DMS 273 (cell line): ENCODE measurements around the gene SSTR5.
"Not testable (repeated sequence)": the region's sequence is repeated elsewhere in the genome, so short reads cannot be mapped to it uniquely, and the experiment has no call there.

Experiments used
- DNase-seq: peaks from one replicate; lab custom pipeline; 2025; ENCODE audit not compliant: unreplicated experiment; lab: John Stamatoyannopoulos, UW

Gene SSTR5

DNA sequence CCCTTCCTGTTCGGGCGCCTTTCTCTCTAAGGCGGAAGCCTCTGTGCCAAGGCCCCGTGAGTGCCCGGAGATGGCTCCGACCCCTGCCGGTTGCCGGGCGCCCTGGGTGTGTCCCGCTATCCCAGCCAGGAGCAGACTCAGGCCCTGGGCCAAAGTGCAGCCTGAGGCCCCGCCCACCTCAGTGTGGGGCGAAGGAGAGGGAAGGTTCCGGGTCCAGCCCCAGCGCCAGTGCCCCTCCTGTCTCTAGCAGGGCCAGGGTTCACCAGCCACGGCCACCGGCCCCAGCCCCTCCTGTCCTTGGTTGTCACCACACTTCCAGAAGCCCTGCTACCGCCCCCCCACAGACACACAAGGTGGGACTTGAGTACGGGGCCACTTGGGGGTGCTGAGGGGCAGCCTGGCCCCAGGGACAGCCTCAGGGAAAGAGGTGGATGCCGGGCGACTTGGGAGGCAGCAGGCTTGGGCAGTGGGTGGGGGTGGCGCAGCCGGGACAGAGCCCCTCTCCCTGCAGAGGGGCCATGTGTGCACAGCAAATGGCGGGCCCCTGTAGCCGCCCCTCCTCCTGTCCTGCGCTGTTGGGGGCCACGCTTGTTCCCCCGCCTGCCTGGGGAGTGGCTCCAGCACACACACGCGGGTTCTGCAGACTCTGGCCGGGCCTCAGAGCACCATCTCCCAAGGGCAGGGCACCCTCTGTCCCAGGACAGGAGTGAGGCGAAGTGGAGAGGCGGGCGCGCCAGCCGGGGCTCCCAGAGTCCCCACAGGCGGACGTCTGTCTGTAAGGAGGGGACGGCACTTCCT, 17.5 kb downstream of the SSTR5 start:
- DNase-seq, result peak; percentile 70

DNA sequence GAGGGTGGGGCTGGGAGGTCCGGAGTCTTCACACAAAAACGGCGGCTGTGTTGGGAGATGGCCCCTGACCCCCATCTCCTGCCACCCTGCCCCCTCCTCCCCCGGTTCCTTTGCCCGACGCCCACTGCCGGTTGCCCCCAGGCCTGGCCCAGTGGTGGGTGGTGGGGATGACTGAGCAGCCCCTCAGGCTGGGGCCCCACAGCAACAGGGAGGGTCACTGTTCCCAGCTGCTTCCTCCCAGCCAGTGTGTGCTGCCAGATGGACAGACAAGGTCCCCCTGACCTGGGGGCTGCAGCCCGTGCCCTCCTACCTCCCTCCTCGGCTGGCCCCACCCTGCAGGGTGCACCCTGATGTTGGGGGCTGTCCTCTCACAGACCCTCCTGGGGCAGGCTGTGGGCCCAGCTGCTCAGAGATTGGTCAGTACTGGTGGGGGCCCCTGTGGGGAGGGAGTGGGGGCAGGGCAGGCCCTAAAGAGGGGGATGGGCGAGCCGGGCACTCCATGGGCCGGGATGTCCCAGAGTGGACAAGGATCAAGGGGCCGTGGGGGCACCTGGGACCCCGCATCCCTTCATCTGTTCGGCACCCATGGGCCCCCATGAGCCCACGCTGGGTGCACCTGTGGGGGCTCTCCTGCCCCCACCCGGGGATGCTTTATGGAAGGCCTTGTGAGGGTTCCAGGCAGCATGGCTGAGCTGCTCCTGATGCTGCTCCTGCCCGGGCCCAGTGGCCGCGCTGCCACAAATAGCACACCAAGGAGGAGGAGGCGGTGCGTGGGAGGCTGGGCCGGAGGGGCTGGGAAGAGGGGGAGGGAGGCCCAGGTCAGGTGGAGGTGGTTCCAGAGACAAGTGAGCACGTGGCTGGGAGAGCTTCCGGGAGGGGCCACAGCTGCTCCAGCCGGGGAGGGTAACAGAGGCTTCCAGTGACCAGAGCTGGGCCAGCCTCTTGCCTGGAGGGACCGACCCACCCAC, 18.4 kb downstream of the SSTR5 start:
- no peak for DNase-seq

DNA sequence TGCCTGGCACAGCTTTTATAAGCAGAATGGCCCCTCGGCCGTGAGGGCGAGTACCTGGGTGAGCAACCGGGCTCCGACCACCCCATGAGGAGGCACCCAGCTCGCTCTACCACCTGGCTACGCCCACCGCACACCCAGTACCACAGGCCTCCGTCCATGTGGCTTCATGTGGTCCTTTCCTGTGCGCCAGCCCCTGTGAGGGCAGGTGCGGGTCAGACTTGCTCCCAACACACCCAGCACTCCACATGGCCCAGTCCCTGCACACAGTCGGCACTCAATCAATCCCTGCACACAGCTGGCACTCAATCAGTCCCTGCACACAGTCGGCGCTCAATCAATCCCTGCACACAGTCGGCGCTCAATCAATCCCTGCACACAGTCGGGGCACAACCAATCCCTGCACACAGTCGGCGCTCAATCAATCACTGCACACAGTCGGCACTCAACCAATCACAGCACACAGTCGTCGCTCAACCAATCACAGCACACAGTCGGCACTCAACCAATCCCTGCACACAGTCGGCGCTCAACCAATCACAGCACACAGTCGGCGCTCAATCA, 19.5 kb downstream of the SSTR5 start:
- DNase-seq, result no peak

DNA sequence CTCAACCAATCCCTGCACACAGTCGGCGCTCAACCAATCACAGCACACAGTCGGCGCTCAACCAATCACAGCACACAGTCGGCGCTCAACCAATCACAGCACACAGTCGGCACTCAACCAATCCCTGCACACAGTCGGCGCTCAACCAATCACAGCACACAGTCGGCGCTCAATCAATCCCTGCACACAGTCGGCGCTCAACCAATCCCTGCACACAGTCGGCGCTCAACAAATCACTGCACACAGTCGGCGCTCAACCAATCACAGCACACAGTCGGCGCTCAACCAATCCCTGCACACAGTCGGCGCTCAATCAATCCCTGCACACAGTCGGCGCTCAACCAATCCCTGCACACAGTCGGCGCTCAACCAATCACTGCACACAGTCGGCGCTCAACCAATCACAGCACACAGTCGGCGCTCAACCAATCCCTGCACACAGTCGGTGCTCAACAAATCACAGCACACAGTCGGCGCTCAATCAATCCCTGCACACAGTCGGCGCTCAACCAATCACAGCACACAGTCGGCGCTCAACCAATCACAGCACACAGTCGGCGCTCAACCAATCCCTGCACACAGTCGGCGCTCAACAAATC, 20.2 kb downstream of the SSTR5 start:
- not testable (repeated sequence) for DNase-seq

DNA sequence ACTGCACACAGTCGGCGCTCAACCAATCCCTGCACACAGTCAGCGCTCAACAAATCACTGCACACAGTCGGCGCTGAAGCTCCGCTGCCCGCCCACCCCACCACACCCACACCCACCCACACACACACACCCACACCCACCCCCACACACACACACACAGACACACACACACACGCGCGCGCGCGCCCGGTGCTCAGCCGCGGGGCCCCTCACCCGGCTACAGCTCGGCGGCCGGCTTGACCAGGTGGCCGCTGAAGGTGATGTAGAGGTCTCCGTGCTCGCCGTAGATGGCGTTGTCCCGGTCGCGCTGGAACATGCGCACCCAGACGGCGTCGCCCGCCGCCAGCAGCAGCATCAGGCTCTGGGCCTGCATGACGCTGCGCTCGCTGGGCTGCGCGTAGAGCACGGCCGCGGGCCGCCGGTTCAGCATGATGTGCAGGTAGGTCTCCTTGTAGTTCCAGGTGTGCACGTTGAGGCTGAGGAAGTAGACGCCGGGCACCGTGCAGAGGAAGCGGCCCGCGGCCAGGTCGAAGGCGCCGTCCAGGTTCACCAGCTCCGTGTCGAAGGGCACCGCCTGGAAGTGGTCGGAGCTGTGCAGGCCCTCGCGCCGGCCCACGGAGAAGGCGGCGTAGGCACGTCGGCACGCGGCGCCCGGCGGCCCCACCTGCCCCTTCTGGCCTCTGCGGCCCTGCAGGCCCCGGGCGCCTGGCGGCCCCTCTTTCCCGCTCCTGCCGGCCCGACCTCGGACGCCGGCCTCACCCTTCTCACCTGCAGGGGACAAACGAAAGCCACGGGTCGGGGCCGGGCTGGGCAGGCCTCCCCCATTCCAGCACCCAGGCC, 21.0 kb downstream of the SSTR5 start:
- peak; percentile 74 for DNase-seq

DNA sequence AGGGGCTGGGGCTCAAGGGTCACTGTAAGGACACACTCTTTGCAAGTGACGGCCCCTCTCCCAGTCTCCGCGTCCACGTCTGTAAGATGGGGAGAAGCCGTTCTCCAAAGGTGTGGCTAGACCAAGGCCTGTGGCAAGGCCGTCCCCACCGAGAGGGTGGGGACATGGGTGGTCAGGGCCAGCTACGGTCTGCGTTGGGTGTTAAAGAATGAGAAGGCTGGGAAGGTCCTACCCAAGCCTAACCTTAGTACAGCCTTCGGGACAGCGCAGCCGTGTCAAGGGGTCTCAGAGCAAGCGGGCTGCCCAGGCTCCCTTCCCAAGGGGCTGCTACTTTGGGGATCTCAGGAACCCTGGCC, 21.6 kb downstream of the SSTR5 start:
- peak; percentile 65 for DNase-seq

DNA sequence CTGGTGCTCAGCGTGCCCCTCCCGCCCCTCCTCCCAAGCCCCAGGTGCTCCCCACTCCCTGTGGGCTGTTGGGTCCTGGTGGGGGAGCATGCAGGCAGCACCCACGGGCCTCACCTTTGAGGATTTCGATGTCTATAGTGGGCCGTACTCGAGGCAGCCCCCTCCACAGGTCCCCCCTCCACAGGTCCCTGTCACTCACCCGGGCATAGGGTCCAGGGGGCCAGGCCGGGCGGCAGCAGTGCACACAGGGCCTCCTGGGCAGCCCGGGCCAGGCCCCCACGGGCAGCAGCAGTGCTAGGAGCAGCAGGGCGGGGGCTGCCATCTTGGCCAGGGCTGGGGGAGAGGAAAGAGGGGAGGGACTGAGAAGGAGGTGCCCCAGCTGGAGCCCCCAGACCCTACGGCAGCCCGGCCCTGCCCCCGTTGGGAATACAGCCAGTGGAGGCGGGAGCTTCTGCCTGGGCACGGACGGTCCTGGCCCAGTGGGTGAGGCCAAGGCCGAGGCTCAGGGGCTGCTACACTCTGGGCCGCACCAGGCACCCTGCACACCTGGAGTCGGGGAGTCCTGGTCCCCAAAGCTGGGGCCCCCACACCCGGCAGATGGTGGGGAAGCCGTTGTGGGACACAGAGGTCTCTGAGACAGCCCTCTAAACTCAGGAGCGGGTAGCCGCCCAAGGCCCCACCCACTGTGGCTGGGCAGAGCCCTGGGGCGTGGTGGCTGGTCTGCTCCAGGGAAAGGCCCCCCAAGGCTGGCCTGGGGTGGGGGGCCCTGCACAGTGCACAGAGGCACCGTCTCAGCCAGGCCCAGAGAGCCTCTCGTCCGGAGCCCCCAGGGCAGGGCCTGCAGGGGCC, 22.3 kb downstream of the SSTR5 start:
- DNase-seq, result no peak

DNA sequence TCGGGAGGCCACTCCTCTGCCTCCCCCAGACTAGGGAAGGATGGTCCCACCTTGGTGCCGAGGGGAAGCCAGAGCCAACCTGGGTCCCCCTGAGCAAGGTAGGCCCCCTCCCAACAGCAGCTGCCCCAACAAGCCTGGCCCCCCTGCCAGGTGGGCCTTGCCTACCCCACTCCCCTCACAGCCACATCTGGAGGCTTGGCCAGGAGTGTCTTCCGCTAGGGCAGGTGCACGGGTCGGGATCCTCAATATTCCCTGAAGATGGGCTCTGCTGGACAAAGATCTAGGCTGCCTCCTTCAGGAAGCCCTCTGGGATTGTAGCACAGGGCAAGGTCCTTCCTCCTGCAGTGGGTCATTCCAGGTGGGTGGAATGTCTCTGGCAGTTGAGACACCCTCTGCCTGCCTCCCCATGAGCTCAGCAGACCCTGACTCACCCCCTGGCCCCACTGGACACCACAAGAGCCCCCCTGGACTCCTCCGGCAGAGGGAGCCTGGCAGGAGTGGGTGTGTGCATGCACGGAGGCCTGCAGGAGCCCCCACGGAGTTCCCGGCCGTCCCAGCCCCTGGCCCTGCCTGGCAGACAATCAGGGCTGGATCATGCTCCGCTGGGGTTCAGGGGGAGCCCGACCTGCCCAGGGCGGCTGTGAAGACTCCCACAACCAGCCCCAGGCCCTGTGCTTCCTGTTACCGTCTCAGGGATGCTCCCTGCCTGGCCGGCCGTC, 23.1 kb downstream of the SSTR5 start:
- no peak for DNase-seq

DNA sequence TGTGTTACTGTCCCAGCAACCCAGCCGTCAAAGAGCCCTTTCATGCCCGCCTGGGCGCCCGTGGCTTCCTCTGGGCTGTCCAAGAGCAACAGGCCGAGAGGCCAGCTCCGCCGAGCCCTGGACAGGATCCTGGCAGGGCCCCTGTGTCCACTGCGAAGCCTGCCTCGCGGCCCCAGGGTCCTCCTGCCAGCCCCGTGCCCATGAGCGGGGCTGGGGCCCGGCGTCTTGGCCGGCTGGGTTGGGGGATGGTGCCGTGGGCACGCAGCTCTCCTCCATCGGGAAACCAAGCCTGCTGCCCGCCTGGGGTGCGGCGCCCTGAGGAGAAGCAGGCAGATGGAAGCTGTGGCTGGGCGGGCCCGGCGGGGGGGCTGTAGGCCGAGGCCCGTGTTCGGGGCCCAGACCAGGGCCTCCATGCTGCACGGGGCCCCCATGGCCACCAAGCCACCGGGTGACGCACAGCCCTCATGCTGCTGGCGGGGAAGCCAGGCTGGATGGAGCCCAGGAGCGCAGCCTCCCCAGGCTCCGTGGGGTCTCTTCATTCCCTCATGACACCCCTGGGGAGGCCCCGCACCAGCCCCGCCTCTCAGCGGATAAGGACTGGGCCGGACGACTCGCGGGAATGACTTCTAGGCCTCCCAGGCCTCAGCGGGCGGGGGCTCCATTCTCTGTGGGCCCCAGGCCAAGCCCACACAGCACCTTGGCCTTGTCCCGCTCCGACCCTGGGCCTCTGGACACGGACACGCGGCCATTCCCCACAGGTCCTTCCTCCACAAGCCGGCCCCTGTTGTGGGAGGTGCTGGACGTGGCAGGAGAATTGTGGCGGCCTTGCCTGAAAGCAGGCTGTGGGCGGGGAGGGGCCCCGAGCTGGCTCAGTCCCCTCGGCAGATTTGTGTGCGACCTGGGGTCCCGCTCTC, 23.9 kb downstream of the SSTR5 start, which contains the start of gene C1QTNF8:
Gene C1QTNF8, minus strand, starts transcription at position 76 of the 914 bp plus-strand sequence. CDS start 1,322 bp downstream, outside the sequence.
- no peak for DNase-seq

DNA sequence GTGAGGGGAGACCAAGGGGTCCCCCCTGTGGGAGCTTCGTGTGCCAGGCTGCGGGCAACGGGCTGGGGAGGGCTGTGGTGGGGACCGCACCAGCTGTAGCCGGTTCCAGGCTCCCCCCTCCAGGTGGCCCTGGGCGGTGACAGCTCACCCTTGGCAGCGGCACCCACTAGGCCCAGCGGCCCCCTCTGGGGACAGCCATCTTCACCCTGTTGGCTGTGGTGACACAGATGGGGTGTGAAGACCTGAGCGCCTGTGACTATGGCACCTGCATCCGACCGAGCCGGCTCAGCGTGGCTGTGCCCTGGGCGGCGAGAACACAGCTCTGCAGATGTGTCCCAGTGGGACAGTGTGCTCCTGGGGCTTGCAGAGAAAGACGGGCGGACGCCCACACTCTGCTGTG, 24.6 kb downstream of the SSTR5 start:
- DNase-seq, result no peak

DNA sequence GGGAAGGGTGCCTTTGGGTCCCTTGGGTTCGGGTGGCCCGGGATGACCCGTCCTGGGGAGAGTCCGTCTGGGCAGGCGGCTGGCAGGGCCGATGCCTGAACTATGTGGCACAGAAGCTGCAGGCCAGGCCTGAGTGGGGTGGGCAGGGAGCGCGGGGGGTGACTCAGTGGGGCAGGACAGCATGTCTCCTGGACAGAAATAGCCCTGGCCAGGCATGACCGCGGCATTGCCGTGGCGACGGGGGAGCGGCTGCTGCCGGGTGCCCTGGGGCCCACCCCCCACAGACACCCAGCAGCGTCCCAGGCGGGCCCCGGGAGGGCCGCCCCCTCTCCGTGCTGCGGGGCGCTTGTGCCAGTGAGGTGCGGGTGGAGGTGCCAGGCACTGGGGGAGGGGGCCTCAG, 25.3 kb downstream of the SSTR5 start:
- no peak for DNase-seq

DNA sequence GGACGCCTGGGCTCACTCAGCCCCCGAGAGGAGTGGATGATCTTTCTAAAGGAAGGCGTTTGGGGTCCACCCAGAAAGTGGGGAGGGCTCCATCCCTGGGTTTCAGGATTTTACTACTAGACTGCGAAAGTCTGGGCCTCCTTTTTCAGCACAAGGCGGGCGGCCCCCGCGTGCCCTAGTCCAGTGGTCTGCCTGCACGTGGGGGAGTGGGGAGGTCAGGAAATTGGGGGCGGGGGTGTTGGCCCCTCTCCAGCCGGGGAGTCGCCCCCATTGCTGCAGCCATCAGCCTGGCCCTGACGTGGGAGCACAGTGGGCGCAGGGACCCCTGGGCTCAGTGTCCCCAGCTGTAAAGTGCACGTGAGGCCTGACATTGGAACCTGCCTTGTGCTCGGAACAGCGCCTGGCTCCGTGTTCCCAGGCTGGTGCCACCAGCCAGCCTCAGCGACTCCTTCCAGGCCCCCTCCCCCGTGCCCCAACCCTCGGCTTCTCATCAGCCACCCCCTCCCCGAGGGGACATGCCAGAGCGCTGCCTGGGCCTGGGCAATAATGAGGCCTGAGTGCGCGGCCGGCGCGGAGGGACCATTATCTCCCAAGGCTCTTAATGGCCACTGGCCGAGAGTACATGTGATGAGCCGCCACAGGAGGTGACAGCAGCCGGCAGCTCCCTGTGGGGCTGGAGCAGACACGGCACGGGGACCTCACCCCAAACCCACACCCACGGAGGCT, 25.9 kb downstream of the SSTR5 start:
- DNase-seq, result no peak

DNA sequence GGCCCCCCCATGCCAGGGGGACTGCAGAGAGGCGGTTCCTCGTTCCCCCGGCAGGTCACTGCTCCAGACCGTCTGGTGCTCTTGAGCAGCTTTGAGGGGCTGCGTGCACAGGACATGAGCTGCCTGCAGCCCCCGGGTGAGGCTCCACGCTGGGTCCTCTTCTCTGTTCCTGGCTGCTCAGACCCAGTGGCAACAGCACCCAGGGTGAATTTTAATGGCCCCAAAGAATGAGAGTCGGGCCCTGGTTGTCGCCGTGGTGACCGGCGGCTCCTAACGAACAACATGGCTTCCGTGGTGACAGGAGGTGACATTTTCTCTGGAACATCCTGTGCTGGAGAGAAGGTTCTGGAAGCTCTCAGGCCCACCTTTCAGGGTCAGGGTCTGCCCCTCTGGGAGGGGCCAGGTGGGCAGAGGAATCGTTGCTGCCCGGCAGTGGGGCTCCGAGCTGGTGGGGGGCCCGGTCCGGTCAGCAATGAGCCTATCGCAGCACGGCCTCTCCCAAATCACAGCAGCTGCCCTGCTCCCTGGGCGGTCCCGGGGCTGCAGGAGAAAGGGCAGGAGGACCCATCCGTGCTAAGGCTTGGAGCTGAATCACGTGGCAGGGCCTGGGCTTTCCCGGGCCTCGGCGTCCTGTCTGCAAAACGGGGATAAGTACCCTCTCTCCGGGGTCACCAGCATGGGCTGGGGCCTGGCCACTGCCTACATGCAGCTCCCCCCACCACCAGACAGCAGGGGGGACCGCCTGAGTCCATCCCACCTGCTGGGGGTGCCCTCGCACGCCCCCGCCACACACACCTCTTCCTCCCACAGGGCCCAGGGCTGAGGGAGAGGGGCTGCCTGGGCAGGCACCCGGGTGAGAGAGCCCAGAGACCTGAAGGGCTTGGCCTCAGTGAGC, 26.9 kb downstream of the SSTR5 start:
- peak; percentile 41 for DNase-seq

DNA sequence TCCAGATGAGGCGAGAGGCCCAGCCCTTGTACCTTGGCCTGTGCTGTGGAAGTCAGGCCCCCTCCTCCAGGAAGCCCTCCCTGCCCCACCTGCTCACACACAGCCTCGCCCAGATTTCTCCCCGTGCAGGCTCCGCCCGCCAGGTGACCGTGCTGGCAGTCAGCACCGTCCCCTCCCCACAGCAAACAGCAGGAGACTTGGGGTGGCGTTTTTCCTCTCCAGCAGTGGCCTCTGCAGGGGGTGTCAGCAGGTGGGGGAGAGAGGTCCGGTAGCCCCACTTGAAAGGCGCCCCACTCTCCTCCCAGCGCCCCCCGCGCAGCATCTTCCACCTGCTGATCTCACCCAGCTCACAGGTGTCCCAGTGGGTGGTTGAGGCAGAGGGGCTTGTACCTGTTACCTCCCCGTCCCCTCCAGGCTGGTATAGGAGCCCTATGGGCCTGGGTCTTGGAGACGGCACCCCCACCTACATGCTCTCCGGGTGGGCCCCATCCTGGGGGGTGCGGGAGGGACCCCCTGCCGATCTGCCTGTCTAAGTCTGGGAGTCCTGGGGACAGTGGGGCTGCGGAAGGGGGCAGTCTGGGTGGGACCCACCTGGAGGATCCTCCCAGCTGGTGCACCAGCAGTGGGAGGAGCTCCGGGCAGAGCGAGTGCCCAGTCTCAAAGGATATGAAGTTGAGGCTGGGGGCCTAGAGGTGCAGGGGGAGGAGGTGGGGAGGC, 27.7 kb downstream of the SSTR5 start:
- no peak for DNase-seq

DNA sequence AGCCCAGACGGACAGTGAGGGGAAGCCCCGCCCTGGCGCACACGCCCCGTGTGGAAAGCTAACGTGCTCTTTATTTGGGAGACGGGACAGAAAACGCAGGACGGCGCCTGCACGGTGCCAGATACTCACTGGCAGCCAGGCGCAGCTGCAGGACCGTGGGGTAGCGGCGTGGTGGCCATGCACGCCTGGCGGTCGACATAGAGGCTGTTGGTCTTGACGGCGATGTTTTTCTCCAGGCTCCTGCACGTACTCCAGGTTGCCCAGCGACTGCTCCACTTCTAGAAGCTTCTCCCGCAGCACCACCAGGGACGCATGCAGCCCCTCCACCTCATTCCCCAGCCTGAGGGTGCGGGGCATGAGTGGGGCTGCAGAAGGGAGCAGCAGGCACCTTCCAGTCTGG, 28.6 kb downstream of the SSTR5 start:
- DNase-seq, result peak; percentile 57
